SU-DHL-6 (cell line): ENCODE measurements around the gene MPPED2.

Experiments used
- H2AFZ ChIP-seq: fragments of 200-600 bp; sonication (generic); 2 replicates; pipeline ENCODE4 v1.6.1; 2014; ENCODE audit warnings: low read depth, mild to moderate bottlenecking, moderate library complexity, mixed read lengths, antibody characterized with exemption, low read length; ENCODE audit not compliant: severe bottlenecking
- H3F3A ChIP-seq: fragments of 200-600 bp; shearing (Covaris generic); 2 replicates; pipeline ENCODE4 v1.6.0; 2016; ENCODE audit warnings: antibody characterized with exemption, mild to moderate bottlenecking; ENCODE audit not compliant: insufficient read depth
- H3K27ac ChIP-seq: fragments of 200-600 bp; sonication (generic); 2 replicates; pipeline ENCODE4 v1.5.1; 2016; ENCODE audit warnings: low read depth, mild to moderate bottlenecking, low read length, moderate library complexity, mixed read lengths
- H3K27me3 ChIP-seq: fragments of 200-600 bp; sonication (generic), shearing (Covaris generic); 2 replicates; pipeline ENCODE4 v1.6.0; 2014; ENCODE audit warnings: mild to moderate bottlenecking, low read length
- H3K36me3 ChIP-seq: fragments of 200-600 bp; sonication (generic); 2 replicates; pipeline ENCODE4 v1.6.1; 2014; ENCODE audit warnings: mild to moderate bottlenecking, low read length, mixed read lengths
- H3K4me2 ChIP-seq: fragments of 300-600, 200-600 bp; shearing (Covaris generic), sonication (generic); 2 replicates; pipeline ENCODE4 v1.6.0; 2014; ENCODE audit warnings: low read length, low read depth, mild to moderate bottlenecking; ENCODE audit not compliant: poor library complexity, severe bottlenecking
- H3K4me3 ChIP-seq: fragments of 200-600 bp; sonication (generic); 2 replicates; pipeline ENCODE4 v1.5.1; 2014; ENCODE audit warnings: antibody characterized with exemption, low read length, mild to moderate bottlenecking, mixed read lengths; ENCODE audit not compliant: insufficient read depth, poor library complexity, severe bottlenecking
- H3K79me2 ChIP-seq: fragments of 200-600 bp; sonication (generic); 2 replicates; pipeline ENCODE4 v1.6.1; 2014; ENCODE audit warnings: mild to moderate bottlenecking, low read length, moderate library complexity; ENCODE audit not compliant: insufficient read depth
- H3K9ac ChIP-seq: fragments of 200-600 bp; sonication (generic); 2 replicates; pipeline ENCODE4 v1.7.0; 2014; ENCODE audit warnings: mild to moderate bottlenecking, low read length
- H3K9me2 ChIP-seq: fragments of 200-600 bp; sonication (generic); replicated peaks from 2 replicates; pipeline ENCODE4 v1.6.1; 2014; ENCODE audit warnings: low read length; ENCODE audit not compliant: insufficient read depth
- H3K9me3 ChIP-seq: fragments of 200-600 bp; sonication (generic); 2 replicates; pipeline ENCODE4 v1.6.1; 2014; ENCODE audit warnings: low read length, mixed read lengths; ENCODE audit not compliant: insufficient read depth
- H4K20me1 ChIP-seq: fragments of 200-600 bp; sonication (generic); 2 replicates; pipeline ENCODE4 v1.6.1; 2014; ENCODE audit warnings: low read depth, mild to moderate bottlenecking, antibody characterized with exemption, low read length, moderate library complexity, mixed read lengths
- EZH2phosphoT487 ChIP-seq: fragments of 200-600 bp; sonication (generic), shearing (Covaris generic); conservative IDR thresholded peaks from 2 replicates; pipeline ENCODE4 v1.6.1; 2018; ENCODE audit warnings: mild to moderate bottlenecking, antibody characterized with exemption, low read length, moderate library complexity, mixed read lengths
- TF ChIP-seq, protein P1 (sequence below): fragments of 200-600 bp; sonication (generic); IDR thresholded peaks from one replicate; pipeline ENCODE4 v1.5.1; 2017; ENCODE audit warnings: antibody characterized with exemption, mild to moderate bottlenecking, low read length, moderate library complexity; ENCODE audit not compliant: insufficient read depth, poor library complexity, severe bottlenecking

The MPPED2 gene

DNA sequence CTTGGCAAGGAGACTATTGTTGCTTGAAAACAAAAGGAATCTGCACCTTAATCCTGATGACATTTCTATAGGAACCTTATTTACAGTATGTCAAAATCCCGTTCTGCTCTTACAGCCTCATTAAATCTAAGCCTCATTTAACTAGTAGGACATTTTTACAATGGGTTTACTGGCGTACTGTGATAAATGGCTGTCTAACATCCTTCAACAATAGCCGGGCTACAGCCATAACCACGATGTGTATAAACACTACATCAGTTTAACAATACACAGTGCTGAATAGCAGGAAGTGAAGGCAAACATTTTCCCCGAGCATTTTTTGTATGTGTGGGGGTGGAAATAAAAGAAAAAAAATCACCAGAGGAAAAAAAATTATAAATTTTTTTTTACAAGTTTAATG is 132.0 kb downstream of the MPPED2 start:
- Histone ChIP-seq H3K79me2 (no peaks in the 10 kb centered on the region), H3K27ac (no peak overlapping the region), H3K9me3 (0 out of 2 replicates have a peak, but pooled peaks cover 3% of the 10 kb centered on the region), H3K9ac (no peak overlapping the region), H3K4me3 (no peak overlapping the region), H3K4me2 (no peak overlapping the region), H4K20me1 (no peaks in the 10 kb centered on the region), H3K27me3 (no peaks in the 10 kb centered on the region), H2AFZ (no peak overlapping the region), H3K9me2 (0 out of 2 replicates have a peak, but pooled peaks cover 3% of the 10 kb centered on the region), H3F3A (no peaks in the 10 kb centered on the region), H3K36me3 (no peaks in the 10 kb centered on the region)
- TF ChIP-seq, protein P1, sequence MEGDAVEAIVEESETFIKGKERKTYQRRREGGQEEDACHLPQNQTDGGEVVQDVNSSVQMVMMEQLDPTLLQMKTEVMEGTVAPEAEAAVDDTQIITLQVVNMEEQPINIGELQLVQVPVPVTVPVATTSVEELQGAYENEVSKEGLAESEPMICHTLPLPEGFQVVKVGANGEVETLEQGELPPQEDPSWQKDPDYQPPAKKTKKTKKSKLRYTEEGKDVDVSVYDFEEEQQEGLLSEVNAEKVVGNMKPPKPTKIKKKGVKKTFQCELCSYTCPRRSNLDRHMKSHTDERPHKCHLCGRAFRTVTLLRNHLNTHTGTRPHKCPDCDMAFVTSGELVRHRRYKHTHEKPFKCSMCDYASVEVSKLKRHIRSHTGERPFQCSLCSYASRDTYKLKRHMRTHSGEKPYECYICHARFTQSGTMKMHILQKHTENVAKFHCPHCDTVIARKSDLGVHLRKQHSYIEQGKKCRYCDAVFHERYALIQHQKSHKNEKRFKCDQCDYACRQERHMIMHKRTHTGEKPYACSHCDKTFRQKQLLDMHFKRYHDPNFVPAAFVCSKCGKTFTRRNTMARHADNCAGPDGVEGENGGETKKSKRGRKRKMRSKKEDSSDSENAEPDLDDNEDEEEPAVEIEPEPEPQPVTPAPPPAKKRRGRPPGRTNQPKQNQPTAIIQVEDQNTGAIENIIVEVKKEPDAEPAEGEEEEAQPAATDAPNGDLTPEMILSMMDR, result no peak
- no peak for TF ChIP-seq EZH2phosphoT487

DNA sequence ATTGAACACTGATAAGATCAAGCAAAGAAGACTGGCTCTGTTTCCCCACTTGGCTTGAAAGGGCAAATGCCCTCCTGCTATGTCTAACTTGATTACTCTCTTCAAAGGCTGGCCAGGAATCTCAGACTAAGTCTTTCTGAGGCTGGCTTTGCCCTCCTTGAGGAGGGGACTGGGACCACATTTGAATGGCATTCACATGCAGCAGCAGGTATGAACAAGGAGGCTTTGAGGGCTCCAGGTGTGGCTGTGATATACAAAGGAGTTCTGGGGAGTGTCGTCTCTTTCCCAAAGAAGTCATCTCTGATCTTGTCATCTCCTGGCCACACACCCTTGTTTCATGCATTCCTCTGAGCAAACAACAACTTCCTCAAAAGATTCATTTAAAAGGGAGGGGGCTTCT is 132.4 kb downstream of the MPPED2 start:
- Histone ChIP-seq H3K4me3 (no peak overlapping the region), H3K4me2 (no peak overlapping the region), H3F3A (no peaks in the 10 kb centered on the region), H4K20me1 (no peaks in the 10 kb centered on the region), H3K9me3 (0 out of 2 replicates have a peak, but pooled peaks cover 3% of the 10 kb centered on the region), H3K36me3 (no peaks in the 10 kb centered on the region), H3K9me2 (0 out of 2 replicates have a peak, but pooled peaks cover 3% of the 10 kb centered on the region), H2AFZ (no peak overlapping the region), H3K27me3 (no peaks in the 10 kb centered on the region), H3K27ac (no peak overlapping the region), H3K79me2 (no peaks in the 10 kb centered on the region), H3K9ac (no peak overlapping the region)
- TF ChIP-seq EZH2phosphoT487, result no peak
- TF ChIP-seq, protein P1, result no peak

DNA sequence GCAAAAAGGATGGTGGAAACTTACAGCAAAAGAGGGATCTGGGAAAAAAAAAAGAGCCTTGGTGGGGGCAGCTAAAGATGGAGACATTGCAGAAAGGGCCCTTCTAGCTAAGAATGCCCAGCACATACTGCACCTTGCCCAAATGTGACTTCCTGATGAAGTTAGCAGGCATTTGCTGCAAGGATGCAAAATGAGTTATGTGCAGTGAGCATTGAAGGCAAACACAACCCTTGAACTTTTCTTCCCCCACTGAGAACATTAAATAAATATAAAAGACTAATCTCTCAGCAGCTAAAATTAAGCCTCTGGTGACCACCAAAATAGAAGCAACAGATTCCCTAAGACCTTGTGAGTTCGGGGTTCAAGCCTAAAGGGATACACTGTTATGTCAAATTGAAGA is 133.3 kb downstream of the MPPED2 start:
- no peaks in the 10 kb centered on the region for H3K36me3 ChIP-seq
- H3K27me3 ChIP-seq, result no peaks in the 10 kb centered on the region
- H4K20me1 ChIP-seq, result no peaks in the 10 kb centered on the region
- H3K79me2 ChIP-seq, result no peaks in the 10 kb centered on the region
- TF ChIP-seq EZH2phosphoT487, result no peak
- TF ChIP-seq, protein P1, result no peak
- no peak overlapping the region for H3K27ac ChIP-seq
- H3F3A ChIP-seq, result no peaks in the 10 kb centered on the region
- H3K4me3 ChIP-seq, result no peak overlapping the region
- H3K9ac ChIP-seq, result no peak overlapping the region
- H3K4me2 ChIP-seq, result no peak overlapping the region
- no peak overlapping the region for H2AFZ ChIP-seq
- 0 out of 2 replicates have a peak, but pooled peaks cover 3% of the 10 kb centered on the region for H3K9me2 ChIP-seq
- 0 out of 2 replicates have a peak, but pooled peaks cover 3% of the 10 kb centered on the region for H3K9me3 ChIP-seq
